ENCODE measurements around the gene SLC10A6. TPM values are rescaled to one million over a fixed set of nuclear protein-coding genes. Genes with fewer than 3 reads are reported as not detected.

SLC10A6 gene
- not detected in 2 replicates for total RNA-seq (ENCODE audit: low replicate concordance)
- long read RNA-seq: 0 reads

- H3K27ac Mint-ChIP-seq: peak within 1 kb of the TSS; percentile 39
- no peak for DNase-seq (ENCODE audit: extremely low spot score, unreplicated experiment)
- peaks cover 6% of the 10 kb centered on the region for H3K9me3 Mint-ChIP-seq
- no peak within 1 kb of the TSS for H3K4me3 Mint-ChIP-seq
- peaks cover 29% of the 10 kb centered on the region for H3K4me1 Mint-ChIP-seq (ENCODE audit: unreplicated experiment)
- no peaks in the 10 kb centered on the region for H3K36me3 Mint-ChIP-seq
- TF ChIP-seq, protein P1, sequence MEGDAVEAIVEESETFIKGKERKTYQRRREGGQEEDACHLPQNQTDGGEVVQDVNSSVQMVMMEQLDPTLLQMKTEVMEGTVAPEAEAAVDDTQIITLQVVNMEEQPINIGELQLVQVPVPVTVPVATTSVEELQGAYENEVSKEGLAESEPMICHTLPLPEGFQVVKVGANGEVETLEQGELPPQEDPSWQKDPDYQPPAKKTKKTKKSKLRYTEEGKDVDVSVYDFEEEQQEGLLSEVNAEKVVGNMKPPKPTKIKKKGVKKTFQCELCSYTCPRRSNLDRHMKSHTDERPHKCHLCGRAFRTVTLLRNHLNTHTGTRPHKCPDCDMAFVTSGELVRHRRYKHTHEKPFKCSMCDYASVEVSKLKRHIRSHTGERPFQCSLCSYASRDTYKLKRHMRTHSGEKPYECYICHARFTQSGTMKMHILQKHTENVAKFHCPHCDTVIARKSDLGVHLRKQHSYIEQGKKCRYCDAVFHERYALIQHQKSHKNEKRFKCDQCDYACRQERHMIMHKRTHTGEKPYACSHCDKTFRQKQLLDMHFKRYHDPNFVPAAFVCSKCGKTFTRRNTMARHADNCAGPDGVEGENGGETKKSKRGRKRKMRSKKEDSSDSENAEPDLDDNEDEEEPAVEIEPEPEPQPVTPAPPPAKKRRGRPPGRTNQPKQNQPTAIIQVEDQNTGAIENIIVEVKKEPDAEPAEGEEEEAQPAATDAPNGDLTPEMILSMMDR (conservative IDR thresholded peaks at IDR 0.05): no peak
- no peaks in the 10 kb centered on the region for H3K27me3 Mint-ChIP-seq
Observed at GRCh38 chr4:86848732-86849619, at the start of gene SLC10A6. Gene SLC10A6 (minus strand): TSS chr4:86849384. CDS start chr4:86849115, 269 bp downstream.

DNA sequence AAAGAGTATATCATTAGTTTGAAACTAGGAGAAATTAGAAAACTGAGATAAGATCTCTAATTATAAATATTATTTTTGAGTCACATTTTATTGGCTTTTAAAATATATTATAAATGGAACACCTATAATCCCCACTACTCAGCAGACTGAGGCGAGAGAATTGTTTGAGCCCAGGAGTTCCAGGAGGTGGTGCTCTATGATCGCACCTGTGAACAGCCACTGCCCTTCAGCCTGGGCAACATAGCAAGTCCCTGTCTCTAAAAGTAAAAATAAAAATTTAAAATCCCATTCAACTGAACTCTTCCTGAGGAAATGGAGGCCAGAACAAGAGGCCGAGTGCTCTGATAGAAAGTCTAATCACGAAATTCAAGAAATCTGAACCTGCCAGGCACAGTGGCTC is 49.4 kb upstream of the SLC10A6 start:
- TF ChIP-seq, protein P1 (conservative IDR thresholded peaks at IDR 0.05): peak; percentile 39
- no peaks in the 10 kb centered on the region for H3K36me3 Mint-ChIP-seq
- no peaks in the 10 kb centered on the region for H3K4me1 Mint-ChIP-seq (ENCODE audit: unreplicated experiment)
- DNase-seq (ENCODE audit: extremely low spot score, unreplicated experiment): no peak
- H3K4me3 Mint-ChIP-seq: no peak overlapping the region
- no peak overlapping the region for H3K27ac Mint-ChIP-seq
- H3K9me3 Mint-ChIP-seq: no peaks in the 10 kb centered on the region
- H3K27me3 Mint-ChIP-seq: no peaks in the 10 kb centered on the region

- no peak for DNase-seq (ENCODE audit: extremely low spot score, unreplicated experiment)
- Mint-ChIP-seq H3K36me3 (peaks cover 3% of the 10 kb centered on the region), H3K4me1 (ENCODE audit: unreplicated experiment) (peaks cover 6% of the 10 kb centered on the region), H3K27ac (no peak overlapping the region), H3K27me3 (no peaks in the 10 kb centered on the region), H3K9me3 (peaks cover 4% of the 10 kb centered on the region), H3K4me3 (no peak overlapping the region)
- TF ChIP-seq, protein P1 (conservative IDR thresholded peaks at IDR 0.05): no peak
Observed at GRCh38 chr4:86896596-86896995, 47.4 kb upstream of the SLC10A6 start.

DNA sequence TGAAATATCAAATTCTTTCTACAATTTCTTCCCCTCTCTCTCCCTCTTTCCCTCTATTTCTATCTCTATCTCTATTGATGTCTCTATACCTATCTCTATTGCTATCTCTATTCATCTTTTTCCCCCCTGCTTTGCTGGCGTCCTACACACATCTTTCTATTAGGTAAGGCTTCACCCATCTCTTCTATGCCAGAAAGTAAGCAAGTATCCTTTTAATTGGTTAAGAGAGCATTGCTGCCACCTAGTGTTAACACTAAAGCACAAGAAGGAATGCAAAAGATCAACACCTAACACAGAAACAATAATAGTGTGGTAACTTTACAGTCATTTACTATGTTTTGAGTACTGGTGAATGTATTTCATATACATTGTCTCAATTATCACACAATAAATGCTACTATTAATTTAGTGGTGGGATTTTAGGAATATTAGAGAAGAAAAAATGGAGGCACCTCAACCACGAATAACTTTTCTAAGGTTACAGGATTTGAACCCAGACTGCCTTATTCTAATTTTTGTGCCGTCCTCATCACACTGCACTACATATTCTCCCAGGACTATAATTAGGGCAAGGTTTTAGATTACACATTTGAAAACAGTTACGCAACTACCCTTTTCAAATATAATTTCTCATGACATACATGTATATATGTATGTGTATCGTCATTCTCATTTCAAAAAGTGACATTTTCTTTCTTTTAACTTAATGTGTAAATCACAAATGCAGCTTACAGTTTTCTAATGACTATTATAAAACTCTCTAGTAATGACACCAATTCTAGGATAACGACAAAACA is 46.7 kb upstream of the SLC10A6 start:
- Mint-ChIP-seq H3K27me3 (no peaks in the 10 kb centered on the region), H3K36me3 (peaks cover 3% of the 10 kb centered on the region), H3K27ac (no peak overlapping the region), H3K4me1 (ENCODE audit: unreplicated experiment) (peaks cover 14% of the 10 kb centered on the region), H3K4me3 (no peak overlapping the region), H3K9me3 (peaks cover 4% of the 10 kb centered on the region)
- TF ChIP-seq, protein P1 (conservative IDR thresholded peaks at IDR 0.05): peak; percentile 94
- DNase-seq (ENCODE audit: extremely low spot score, unreplicated experiment): no peak

GRCh38 chr4:86894455-86894854 is 45.3 kb upstream of the SLC10A6 start:
- peak overlapping the region; percentile 51 for H3K4me3 Mint-ChIP-seq
- H3K27ac Mint-ChIP-seq: peak overlapping the region; percentile 27
- TF ChIP-seq, protein P1 (conservative IDR thresholded peaks at IDR 0.05): no peak
- peaks cover 3% of the 10 kb centered on the region for H3K36me3 Mint-ChIP-seq
- peaks cover 18% of the 10 kb centered on the region for H3K4me1 Mint-ChIP-seq (ENCODE audit: unreplicated experiment)
- H3K9me3 Mint-ChIP-seq: peaks cover 4% of the 10 kb centered on the region
- H3K27me3 Mint-ChIP-seq: no peaks in the 10 kb centered on the region
- no peak for DNase-seq (ENCODE audit: extremely low spot score, unreplicated experiment)
